Measurements from ENCODE around the gene SLC2A4. TPM values are rescaled to one million over a fixed set of nuclear protein-coding genes. Genes with fewer than 3 reads are reported as not detected.
"Not testable (repeated sequence)": the region's sequence is repeated elsewhere in the genome, so short reads cannot be mapped to it uniquely, and the experiment has no call there.

Gene SLC2A4
- total RNA-seq, 1 donor from 2014 or later: 0.38 TPM

- Histone ChIP-seq H3K36me3 (ENCODE audit: control insufficient read depth, insufficient read depth, low read length) (no peaks in the 10 kb centered on the region), H3K4me3 (ENCODE audit: low read depth, low read length) (no peak overlapping the region), H3K27me3 (ENCODE audit: control insufficient read depth, insufficient read depth, low read length) (no peaks in the 10 kb centered on the region)
- DNase-seq (ENCODE audit: low read depth): no peak
- no peak for TF ChIP-seq CTCF (IDR thresholded peaks at IDR 0.05; ENCODE audit: insufficient read depth, low read length, poor library complexity, severe bottlenecking)
These were observed 50.6 kb downstream of the SLC2A4 start for GRCh38 chr17:7332111-7332510.

- not testable (repeated sequence) for H3K36me3 ChIP-seq (ENCODE audit: control insufficient read depth, insufficient read depth, low read length); H3K27me3 ChIP-seq (ENCODE audit: control insufficient read depth, insufficient read depth, low read length); DNase-seq (ENCODE audit: low read depth); H3K4me3 ChIP-seq (ENCODE audit: low read depth, low read length)
These were observed 51.1 kb downstream of the SLC2A4 start for GRCh38 chr17:7332600-7333069.

GRCh38 chr17:7334938-7335538, 53.5 kb downstream of the SLC2A4 start:
- no peaks in the 10 kb centered on the region for H3K36me3 ChIP-seq (ENCODE audit: control insufficient read depth, insufficient read depth, low read length)
- no peak for TF ChIP-seq CTCF (IDR thresholded peaks at IDR 0.05; ENCODE audit: insufficient read depth, low read length, poor library complexity, severe bottlenecking)
- H3K4me3 ChIP-seq (ENCODE audit: low read depth, low read length): no peak overlapping the region
- no peaks in the 10 kb centered on the region for H3K27me3 ChIP-seq (ENCODE audit: control insufficient read depth, insufficient read depth, low read length)
- DNase-seq (ENCODE audit: low read depth): no peak

GRCh38 chr17:7335765-7336164, 54.2 kb downstream of the SLC2A4 start:
- H3K27me3 ChIP-seq (ENCODE audit: control insufficient read depth, insufficient read depth, low read length); DNase-seq (ENCODE audit: low read depth); H3K36me3 ChIP-seq (ENCODE audit: control insufficient read depth, insufficient read depth, low read length); H3K4me3 ChIP-seq (ENCODE audit: low read depth, low read length): not testable (repeated sequence)

GRCh38 chr17:7336240-7337175, 55.0 kb downstream of the SLC2A4 start, which contains the start of gene ACAP1:
Gene ACAP1 (plus strand): TSS chr17:7336529. CDS start chr17:7336735, 206 bp downstream.
- TF ChIP-seq CTCF (IDR thresholded peaks at IDR 0.05; ENCODE audit: insufficient read depth, low read length, poor library complexity, severe bottlenecking): no peak
- no peaks in the 10 kb centered on the region for H3K36me3 ChIP-seq (ENCODE audit: control insufficient read depth, insufficient read depth, low read length)
- peaks cover under 1% of the 10 kb centered on the region for H3K27me3 ChIP-seq (ENCODE audit: control insufficient read depth, insufficient read depth, low read length)
- DNase-seq (ENCODE audit: low read depth): no peak
- H3K4me3 ChIP-seq (ENCODE audit: low read depth, low read length): no peak within 1 kb of the TSS

- H3K27me3 ChIP-seq (ENCODE audit: control insufficient read depth, insufficient read depth, low read length); DNase-seq (ENCODE audit: low read depth); H3K36me3 ChIP-seq (ENCODE audit: control insufficient read depth, insufficient read depth, low read length); H3K4me3 ChIP-seq (ENCODE audit: low read depth, low read length): not testable (repeated sequence)
These were observed 56.1 kb downstream of the SLC2A4 start for GRCh38 chr17:7337600-7337999.

Other genes starting within 250 kb of the SLC2A4 start
- gene SLC16A13, start 245.7 kb upstream of the SLC2A4 start, total RNA-seq: 3.4 and 6.0 TPM in 2 replicates
- gene SLC16A11, start 237.6 kb upstream of the SLC2A4 start, total RNA-seq: not detected in 2 replicates
- not detected in 2 replicates for gene CLEC10A, start 201.5 kb upstream of the SLC2A4 start, total RNA-seq
- gene ASGR2, start 166.9 kb upstream of the SLC2A4 start, total RNA-seq: not detected in 2 replicates
- 6.9 and 9.0 TPM in 2 replicates for gene ASGR1, start 102.3 kb upstream of the SLC2A4 start, total RNA-seq
- 6.1 and 12.9 TPM in 2 replicates for gene DLG4, start 61.9 kb upstream of the SLC2A4 start, total RNA-seq
- gene ACADVL, start 61.8 kb upstream of the SLC2A4 start, total RNA-seq: 219 and 344 TPM in 2 replicates
- gene DVL2, start 47.2 kb upstream of the SLC2A4 start, total RNA-seq: 57.1 and 69.8 TPM in 2 replicates
- gene PHF23, start 42.3 kb upstream of the SLC2A4 start, total RNA-seq: 41.3 and 53.3 TPM in 2 replicates
- gene GABARAP, start 39.3 kb upstream of the SLC2A4 start, total RNA-seq: 277 and 595 TPM in 2 replicates
- gene CTDNEP1, start 30.0 kb upstream of the SLC2A4 start, total RNA-seq: 96.0 and 97.1 TPM in 2 replicates
- 20.8 and 29.0 TPM in 2 replicates for gene ELP5, start 29.5 kb upstream of the SLC2A4 start, total RNA-seq
- gene CLDN7, start 19.2 kb upstream of the SLC2A4 start, total RNA-seq: 248 and 250 TPM in 2 replicates
- 0.08 and 0.48 TPM in 2 replicates for gene YBX2, start 12.9 kb downstream of the SLC2A4 start, total RNA-seq
- 460 and 490 TPM in 2 replicates for gene EIF5A, start 25.9 kb downstream of the SLC2A4 start, total RNA-seq
- gene GPS2, start 33.6 kb downstream of the SLC2A4 start, total RNA-seq: 73.5 and 76.0 TPM in 2 replicates
- 16.3 and 29.9 TPM in 2 replicates for gene NEURL4, start 47.6 kb downstream of the SLC2A4 start, total RNA-seq
- gene ACAP1, start 54.8 kb downstream of the SLC2A4 start, total RNA-seq: 0.14 and 3.6 TPM in 2 replicates
- 14.9 and 15.5 TPM in 2 replicates for gene KCTD11, start 70.4 kb downstream of the SLC2A4 start, total RNA-seq
- gene TMEM95, start 73.4 kb downstream of the SLC2A4 start, total RNA-seq: not detected in 2 replicates
- gene TNK1, start 99.4 kb downstream of the SLC2A4 start, total RNA-seq: 4.0 and 13.3 TPM in 2 replicates
- 61.8 and 74.7 TPM in 2 replicates for gene PLSCR3, start 112.8 kb downstream of the SLC2A4 start, total RNA-seq
- 66.9 and 77.1 TPM in 2 replicates for gene TMEM256, start 122.4 kb downstream of the SLC2A4 start, total RNA-seq
- gene NLGN2, start 126.1 kb downstream of the SLC2A4 start, total RNA-seq: 8.3 and 8.4 TPM in 2 replicates
- gene SPEM1, start 138.6 kb downstream of the SLC2A4 start, total RNA-seq: not detected in 2 replicates
- gene SPEM2, start 143.9 kb downstream of the SLC2A4 start, total RNA-seq: not detected in 2 replicates
- gene SPEM3, start 147.1 kb downstream of the SLC2A4 start, total RNA-seq: not detected in 2 replicates
- 31.7 and 34.9 TPM in 2 replicates for gene TMEM102, start 153.7 kb downstream of the SLC2A4 start, total RNA-seq
- gene FGF11, start 157.8 kb downstream of the SLC2A4 start, total RNA-seq: 1.5 and 1.8 TPM in 2 replicates
- 19.0 and 21.6 TPM in 2 replicates for gene CHRNB1, start 163.3 kb downstream of the SLC2A4 start, total RNA-seq
- gene ZBTB4, start 197.9 kb downstream of the SLC2A4 start, total RNA-seq: 26.3 and 28.3 TPM in 2 replicates
- gene SLC35G6, start 199.7 kb downstream of the SLC2A4 start, total RNA-seq: not detected in 2 replicates
- 56.9 and 57.8 TPM in 2 replicates for gene POLR2A, start 202.6 kb downstream of the SLC2A4 start, total RNA-seq

Data from kidney epithelial cell (primary cell).